Activated CD8-positive, alpha-beta memory T cell treated with anti-CD3 and anti-CD28 coated beads, Interleukin-2, amount 50 U/mL, for 1 hour (primary cell): ENCODE results near the gene PTPN7.
"Not testable (repeated sequence)": the region's sequence is repeated elsewhere in the genome, so short reads cannot be mapped to it uniquely, and the experiment has no call there.

Source experiments
- DNase-seq: peaks from one replicate; pipeline ENCODE4 v3.0.0-alpha.2; 2020; ENCODE audit errors: extremely low read depth

The PTPN7 gene

GRCh38 chr1:202167054-202167453 is 6.7 kb upstream of the PTPN7 start:
- DNase-seq = not testable (repeated sequence)

GRCh38 chr1:202165942-202166843 is 5.8 kb upstream of the PTPN7 start:
- no peak for DNase-seq

GRCh38 chr1:202165267-202165941 is 5.0 kb upstream of the PTPN7 start:
- no peak for DNase-seq

- DNase-seq = no peak
These were observed 4.1 kb upstream of the PTPN7 start for GRCh38 chr1:202164271-202165037.

DNA sequence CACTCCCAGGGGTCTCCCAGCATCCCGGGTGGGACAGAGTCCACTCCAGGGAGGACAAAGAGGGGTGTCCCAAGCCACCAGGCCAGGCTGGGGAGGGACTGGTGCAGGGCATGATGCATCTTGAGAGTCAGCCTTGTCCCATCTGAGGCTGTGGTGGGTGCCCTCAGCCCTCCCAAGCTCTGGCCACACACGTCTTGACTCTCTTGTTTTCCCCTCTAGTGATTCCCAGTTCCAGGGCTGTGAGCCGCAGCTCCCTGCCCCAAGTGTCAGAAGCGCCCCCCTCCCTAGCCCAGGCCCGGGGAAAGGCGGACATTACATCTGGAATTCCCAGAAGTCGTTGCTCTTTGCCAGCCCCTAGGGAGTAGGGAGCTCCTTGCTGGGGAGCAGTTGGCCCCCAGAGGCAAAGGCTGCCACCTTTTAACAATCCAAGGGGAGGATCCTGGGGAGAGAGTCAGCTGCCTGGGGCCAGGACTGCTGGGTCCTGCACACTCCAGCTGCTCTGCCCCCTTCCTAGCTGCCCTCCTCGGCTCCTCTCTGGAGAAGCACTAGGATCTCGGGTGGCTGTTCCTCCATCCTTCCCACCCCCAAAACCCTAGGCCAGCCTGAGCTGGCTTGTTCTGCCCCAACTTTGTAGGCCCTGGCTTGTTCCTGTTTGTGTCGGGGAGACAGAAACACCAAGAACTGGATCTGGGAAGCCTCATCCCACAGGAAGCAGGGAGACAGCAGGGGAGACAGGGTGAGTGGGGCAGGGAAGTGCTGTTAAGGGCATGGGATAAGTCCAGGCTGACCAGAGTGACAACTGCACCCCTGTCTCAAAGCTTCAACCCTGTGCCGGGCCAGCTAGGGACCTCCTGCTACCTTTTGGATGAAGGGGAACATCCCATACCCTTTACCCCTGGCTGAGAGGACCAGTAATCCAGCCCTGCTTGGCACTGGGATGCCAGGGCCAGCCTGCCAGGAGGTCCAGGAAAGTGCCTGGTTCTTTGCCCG is 3.2 kb upstream of the PTPN7 start:
- DNase-seq = no peak

DNA sequence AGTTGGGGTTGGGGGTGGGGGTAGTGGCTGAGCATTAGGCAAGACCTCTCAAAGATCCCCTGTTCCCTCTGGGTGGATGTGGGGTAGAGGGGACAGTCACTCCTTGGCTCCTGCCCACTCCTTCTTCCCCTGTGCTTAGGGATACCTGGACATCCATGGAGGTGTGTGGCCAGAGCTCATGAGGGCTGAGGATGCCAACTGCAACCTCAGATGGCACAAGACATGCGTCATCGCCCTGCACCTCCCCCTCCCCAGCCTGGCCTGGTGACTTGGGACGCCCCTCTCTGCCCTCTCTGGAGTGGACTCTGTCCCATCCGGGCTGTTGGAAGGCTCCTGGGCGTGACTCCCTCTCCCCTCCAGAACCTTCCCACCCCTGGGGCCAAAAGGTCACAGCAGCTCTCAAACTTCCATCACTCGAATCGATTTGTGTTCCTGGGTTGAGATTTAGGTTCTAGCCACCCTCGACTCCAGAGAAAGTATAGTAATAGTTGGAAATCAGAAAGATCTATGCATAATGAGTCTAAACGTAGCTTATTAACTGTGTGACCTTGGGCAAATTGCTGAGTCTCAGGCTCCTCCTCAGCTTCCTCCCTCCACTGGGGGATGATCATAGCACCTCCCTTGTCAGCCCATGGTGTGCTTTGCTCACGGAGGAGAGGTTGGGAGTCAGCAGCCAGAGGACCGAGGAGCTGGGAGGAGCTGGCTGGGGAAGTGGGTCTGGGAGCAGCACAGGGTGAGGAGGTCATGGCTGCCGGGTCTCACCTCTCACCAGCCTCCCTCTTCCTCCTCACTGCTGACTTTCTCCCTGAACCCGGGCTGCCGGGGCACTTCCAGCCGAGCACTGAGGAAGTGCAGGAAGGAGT is 2.2 kb upstream of the PTPN7 start:
- DNase-seq = no peak

GRCh38 chr1:202162047-202162417 is 1.6 kb upstream of the PTPN7 start:
- no peak for DNase-seq

- DNase-seq = no peak
These were observed 997 bp upstream of the PTPN7 start for GRCh38 chr1:202161151-202162046.

GRCh38 chr1:202159534-202160371 is 649 bp downstream of the PTPN7 start:
- DNase-seq = no peak

- no peak for DNase-seq
These were observed 1.4 kb downstream of the PTPN7 start for GRCh38 chr1:202158810-202159533.

GRCh38 chr1:202157945-202158344 is 2.5 kb downstream of the PTPN7 start:
- no peak for DNase-seq

DNA sequence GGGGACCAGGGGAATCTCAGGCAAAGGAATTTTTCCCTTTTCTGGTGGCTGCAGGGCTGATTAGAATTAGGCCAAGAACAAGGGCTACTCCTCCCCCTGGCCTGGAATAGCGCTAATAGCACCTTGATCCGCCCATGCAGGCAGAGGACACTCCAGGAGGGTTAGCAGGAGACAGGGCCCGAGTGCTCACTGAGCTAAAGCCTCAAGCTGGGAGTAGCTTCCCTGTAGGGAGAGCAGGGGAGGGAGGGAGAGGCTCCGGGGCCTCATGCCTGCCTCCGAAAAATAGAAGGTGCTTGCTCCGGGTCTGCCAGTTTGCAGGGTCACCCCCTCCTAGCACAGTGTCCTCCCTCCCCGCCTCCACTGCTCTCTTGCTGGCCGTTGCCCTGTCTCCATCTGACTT is 3.8 kb downstream of the PTPN7 start:
- no peak for DNase-seq

GRCh38 chr1:202155478-202156021 is 4.9 kb downstream of the PTPN7 start:
- DNase-seq = no peak

- no peak for DNase-seq
These were observed 5.5 kb downstream of the PTPN7 start for GRCh38 chr1:202154766-202155477.

DNA sequence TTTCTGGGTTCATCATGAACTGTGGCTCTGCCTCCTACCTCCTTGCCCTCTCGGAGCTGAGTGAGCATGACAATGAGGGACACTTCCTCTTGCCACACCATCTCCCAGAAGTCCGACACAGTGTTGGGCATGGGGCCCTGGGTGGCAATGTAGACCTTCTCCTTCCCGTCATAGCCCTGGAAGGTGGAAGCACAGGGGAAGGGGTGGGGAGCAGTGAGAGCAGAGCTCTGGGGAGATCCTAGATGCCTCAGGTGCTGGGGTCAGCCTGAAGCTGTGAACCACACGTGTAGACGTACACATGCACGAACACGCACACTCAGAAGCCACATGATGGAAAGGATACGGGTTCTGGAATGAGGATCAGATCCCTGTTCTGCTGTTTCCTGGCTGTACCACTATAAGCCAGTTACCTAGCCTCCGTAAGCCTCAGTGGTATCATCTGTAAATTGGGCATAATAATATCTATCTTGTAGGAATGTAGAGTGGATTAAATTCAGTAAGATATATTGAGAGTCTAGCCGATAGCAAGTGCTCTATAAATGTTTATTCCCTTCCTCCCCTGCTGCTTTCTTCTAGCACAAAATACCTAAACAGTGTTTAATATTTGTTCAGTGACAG is 6.1 kb downstream of the PTPN7 start:
- DNase-seq = no peak

- no peak for DNase-seq
These were observed 7.1 kb downstream of the PTPN7 start for GRCh38 chr1:202153284-202153683.
